ENCODE results near the gene HOXD8. TPM values are rescaled to one million over a fixed set of nuclear protein-coding genes. Genes with fewer than 3 reads are reported as not detected.

Gene HOXD8
- total RNA-seq, 3 donors from 2014 or later: 10.5 to 36.1 (median 13.8) TPM

DNA sequence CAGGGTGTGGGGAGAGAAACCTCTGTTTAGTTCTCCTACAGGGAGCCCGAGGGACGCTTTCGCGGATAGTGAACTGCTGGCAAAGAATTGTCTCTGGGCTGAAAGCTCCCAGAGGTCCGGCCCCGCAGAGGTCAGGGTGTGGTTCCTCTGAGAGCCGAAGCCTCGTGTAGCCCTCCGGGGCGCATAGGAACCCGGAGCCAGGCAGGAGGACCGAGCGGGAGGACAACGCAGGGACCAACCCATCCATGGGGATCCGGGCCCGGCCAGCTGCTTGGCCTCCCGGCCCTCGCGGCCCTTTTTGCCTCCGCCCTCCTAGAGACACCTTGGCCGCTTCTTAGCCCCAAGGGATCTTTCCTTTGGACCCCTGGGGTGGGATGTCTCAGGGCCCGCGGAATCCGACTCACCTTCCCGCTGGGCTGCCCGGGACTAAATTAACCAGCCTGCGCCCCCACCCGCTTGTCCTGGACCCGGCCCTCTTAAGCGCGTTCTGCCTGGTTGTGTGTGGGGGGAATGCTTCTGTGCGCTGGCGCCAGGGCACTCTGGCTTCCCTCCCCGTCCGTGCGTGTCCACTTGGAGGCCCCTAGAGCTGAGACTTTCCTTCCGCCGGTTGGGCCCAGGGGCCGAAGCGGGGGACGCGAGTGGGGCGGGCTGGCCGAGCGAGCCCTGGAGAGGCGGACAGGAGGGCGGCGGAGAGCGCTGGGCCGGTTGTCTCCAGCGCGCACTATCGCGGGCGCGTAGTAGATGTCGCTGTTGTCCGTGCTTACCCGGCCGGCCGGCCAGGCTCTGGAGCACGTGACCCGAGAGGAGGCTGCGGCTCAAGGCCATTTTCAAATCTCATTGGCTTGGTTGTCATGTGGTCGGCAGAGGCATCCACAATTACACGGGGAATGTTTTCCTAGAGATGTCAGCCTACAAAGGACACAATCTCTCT is 13.4 kb upstream of the HOXD8 start, which contains the start of gene HOXD10:
Gene HOXD10 (plus strand): TSS at position 896 of the 931 bp plus-strand sequence. CDS start 56 bp downstream, outside the sequence.
- Histone ChIP-seq H3K27me3 (peaks cover 12 to 100% of the 10 kb centered on the region in 2 donors), H3K4me3 (peak within 1 kb of the TSS; percentile 24 to 62 (median 36)), H3K36me3 (no peaks in the 10 kb centered on the region), H3K4me1 (no peaks in the 10 kb centered on the region), H3K27ac (peak within 1 kb of the TSS in 1 of 2 donors; percentile 75), H3K9me3 (no peaks in the 10 kb centered on the region)
- peak in 1 of 2 donors; percentile 60 for DNase-seq (ENCODE audit: low spot score in 2 of 2)
- intact Hi-C loops (cut with DNase I; ENCODE audit: low total_unique reads): no loop called here
- no peak for TF ChIP-seq POLR2A (IDR thresholded peaks at IDR 0.05)
- TF ChIP-seq, protein P1, sequence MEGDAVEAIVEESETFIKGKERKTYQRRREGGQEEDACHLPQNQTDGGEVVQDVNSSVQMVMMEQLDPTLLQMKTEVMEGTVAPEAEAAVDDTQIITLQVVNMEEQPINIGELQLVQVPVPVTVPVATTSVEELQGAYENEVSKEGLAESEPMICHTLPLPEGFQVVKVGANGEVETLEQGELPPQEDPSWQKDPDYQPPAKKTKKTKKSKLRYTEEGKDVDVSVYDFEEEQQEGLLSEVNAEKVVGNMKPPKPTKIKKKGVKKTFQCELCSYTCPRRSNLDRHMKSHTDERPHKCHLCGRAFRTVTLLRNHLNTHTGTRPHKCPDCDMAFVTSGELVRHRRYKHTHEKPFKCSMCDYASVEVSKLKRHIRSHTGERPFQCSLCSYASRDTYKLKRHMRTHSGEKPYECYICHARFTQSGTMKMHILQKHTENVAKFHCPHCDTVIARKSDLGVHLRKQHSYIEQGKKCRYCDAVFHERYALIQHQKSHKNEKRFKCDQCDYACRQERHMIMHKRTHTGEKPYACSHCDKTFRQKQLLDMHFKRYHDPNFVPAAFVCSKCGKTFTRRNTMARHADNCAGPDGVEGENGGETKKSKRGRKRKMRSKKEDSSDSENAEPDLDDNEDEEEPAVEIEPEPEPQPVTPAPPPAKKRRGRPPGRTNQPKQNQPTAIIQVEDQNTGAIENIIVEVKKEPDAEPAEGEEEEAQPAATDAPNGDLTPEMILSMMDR (IDR thresholded peaks at IDR 0.05): peak in 1 of 3 donors; percentile 22

DNA sequence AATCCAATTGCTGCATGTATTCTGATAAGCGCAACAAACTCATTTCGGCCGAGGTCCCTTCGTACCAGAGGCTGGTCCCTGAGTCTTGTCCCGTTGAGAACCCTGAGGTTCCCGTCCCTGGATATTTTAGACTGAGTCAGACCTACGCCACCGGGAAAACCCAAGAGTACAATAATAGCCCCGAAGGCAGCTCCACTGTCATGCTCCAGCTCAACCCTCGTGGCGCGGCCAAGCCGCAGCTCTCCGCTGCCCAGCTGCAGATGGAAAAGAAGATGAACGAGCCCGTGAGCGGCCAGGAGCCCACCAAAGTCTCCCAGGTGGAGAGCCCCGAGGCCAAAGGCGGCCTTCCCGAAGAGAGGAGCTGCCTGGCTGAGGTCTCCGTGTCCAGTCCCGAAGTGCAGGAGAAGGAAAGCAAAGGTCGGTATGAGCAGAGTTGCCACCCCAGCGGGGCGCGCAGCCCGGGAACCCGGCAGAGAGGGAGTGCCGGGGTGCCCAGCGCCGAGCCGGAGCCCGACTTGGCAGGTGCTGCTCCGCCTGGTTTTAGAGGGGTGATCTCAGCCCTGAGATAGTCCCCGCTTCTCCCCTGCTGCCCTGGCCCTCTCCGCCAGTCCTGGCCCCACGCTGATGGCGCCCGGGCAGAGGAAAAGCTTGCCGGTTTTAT is 12.2 kb upstream of the HOXD8 start:
- Histone ChIP-seq H3K9me3 (no peaks in the 10 kb centered on the region), H3K4me3 (peak overlapping the region; percentile 21 to 62 (median 36)), H3K27ac (peak overlapping the region in 1 of 2 donors; percentile 75), H3K27me3 (peaks cover 10 to 100% of the 10 kb centered on the region in 2 donors), H3K36me3 (no peaks in the 10 kb centered on the region), H3K4me1 (no peaks in the 10 kb centered on the region)
- TF ChIP-seq POLR2AphosphoS5 (IDR thresholded peaks at IDR 0.05) (no peak), POLR2A (IDR thresholded peaks at IDR 0.05) (no peak)
- TF ChIP-seq, protein P1 (IDR thresholded peaks at IDR 0.05): no peak
- intact Hi-C loops (cut with DNase I; ENCODE audit: low total_unique reads): no loop called here
- DNase-seq (ENCODE audit: low spot score in 2 of 2): peak in 1 of 2 donors; percentile 45

GRCh38 chr2:176117823-176118371 is 11.6 kb upstream of the HOXD8 start:
- no peaks in the 10 kb centered on the region for H3K4me1 ChIP-seq
- intact Hi-C loops (cut with DNase I; ENCODE audit: low total_unique reads): no loop called here
- peak overlapping the region in 1 of 2 donors; percentile 75 for H3K27ac ChIP-seq
- peak overlapping the region; percentile 21 to 62 (median 36) for H3K4me3 ChIP-seq
- H3K9me3 ChIP-seq: no peaks in the 10 kb centered on the region
- no peak for TF ChIP-seq POLR2AphosphoS5 (IDR thresholded peaks at IDR 0.05)
- TF ChIP-seq, protein P1 (IDR thresholded peaks at IDR 0.05): no peak
- no peak for TF ChIP-seq POLR2A (IDR thresholded peaks at IDR 0.05)
- DNase-seq (ENCODE audit: low spot score in 2 of 2): no peak
- peaks cover 9 to 100% of the 10 kb centered on the region in 2 donors for H3K27me3 ChIP-seq
- H3K36me3 ChIP-seq: no peaks in the 10 kb centered on the region

DNA sequence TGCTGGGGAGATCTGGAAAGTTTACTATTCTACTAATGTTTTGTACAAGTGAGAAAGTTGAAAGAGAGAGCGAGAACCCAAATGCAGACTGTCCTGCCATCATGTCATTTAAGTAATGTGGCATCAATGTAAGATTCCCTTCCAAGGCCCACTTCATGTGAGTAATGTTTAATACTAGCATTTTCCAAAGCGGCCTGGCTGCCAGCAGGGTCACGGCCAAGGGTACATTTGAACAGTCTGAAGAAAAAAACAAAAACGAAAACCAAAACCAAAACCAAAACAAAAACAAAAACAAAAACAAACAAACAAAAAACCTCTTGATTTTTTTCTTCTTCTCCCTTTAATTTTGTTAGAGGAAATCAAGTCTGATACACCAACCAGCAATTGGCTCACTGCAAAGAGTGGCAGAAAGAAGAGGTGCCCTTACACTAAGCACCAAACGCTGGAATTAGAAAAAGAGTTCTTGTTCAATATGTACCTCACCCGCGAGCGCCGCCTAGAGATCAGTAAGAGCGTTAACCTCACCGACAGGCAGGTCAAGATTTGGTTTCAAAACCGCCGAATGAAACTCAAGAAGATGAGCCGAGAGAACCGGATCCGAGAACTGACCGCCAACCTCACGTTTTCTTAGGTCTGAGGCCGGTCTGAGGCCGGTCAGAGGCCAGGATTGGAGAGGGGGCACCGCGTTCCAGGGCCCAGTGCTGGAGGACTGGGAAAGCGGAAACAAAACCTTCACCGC is 10.7 kb upstream of the HOXD8 start:
- no peaks in the 10 kb centered on the region for H3K4me1 ChIP-seq
- H3K27ac ChIP-seq: peak overlapping the region in 1 of 2 donors; percentile 75
- no peaks in the 10 kb centered on the region for H3K36me3 ChIP-seq
- TF ChIP-seq POLR2AphosphoS5 (IDR thresholded peaks at IDR 0.05): no peak
- peaks cover 9 to 100% of the 10 kb centered on the region in 2 donors for H3K27me3 ChIP-seq
- H3K4me3 ChIP-seq: peak overlapping the region; percentile 15 to 62 (median 36)
- intact Hi-C loops (cut with DNase I; ENCODE audit: low total_unique reads): no loop called here
- peak in 1 of 2 donors; percentile 46 for DNase-seq (ENCODE audit: low spot score in 2 of 2)
- H3K9me3 ChIP-seq: no peaks in the 10 kb centered on the region
